IMR-90 (cell line): ENCODE measurements around the gene TLR9. TPM values are rescaled to one million over a fixed set of nuclear protein-coding genes. Genes with fewer than 3 reads are reported as not detected.

Experiments used
- ATAC-seq: fragments of 200-7000 bp; cut with Tn5 transposase; 2 replicates; pipeline ENCODE4 v1.9.1; 2020; ENCODE audit warnings: low read depth, mild to moderate bottlenecking, moderate library complexity
- BruUV-seq: library from RNA; stranded (reverse); fragments of 400-500 nt; replicated peaks from 2 replicates; lab custom pipeline; 2021; lab: Mats Ljungman, UMichigan
- CTCF ChIA-PET: fragments of 300-600 bp; formaldehyde crosslinking; extraction: SDS; loops from one replicate; lab custom pipeline; 2021; ENCODE audit warnings: antibody characterized with exemption; lab: Yijun Ruan, JAX
- POLR2A ChIA-PET: fragments of 300-600 bp; sonication (Branson Sonifier 250); formaldehyde crosslinking; loops from one replicate; lab custom pipeline; 2022; ENCODE audit warnings: antibody characterized with exemption; ENCODE audit not compliant: unreplicated experiment; lab: Charles Lee
- DNase-seq: peaks from one replicate; pipeline ENCODE4 v3.0.0; 2013
- H2AFZ ChIP-seq: replicated peaks from 2 replicates; pipeline ENCODE3; 2013; ENCODE audit warnings: low read length, mild to moderate bottlenecking; ENCODE audit not compliant: poor library complexity
- H2AK5ac ChIP-seq: 2 replicates; pipeline ENCODE4 v1.6.1; 2013; ENCODE audit warnings: low read depth, low read length, inconsistent platforms
- H2AK9ac ChIP-seq: replicated peaks from 2 replicates; pipeline ENCODE3; 2013; ENCODE audit warnings: mild to moderate bottlenecking, low read depth, low read length, moderate library complexity; ENCODE audit not compliant: poor library complexity
- H2BK120ac ChIP-seq: 2 replicates; pipeline ENCODE4 v1.6.1; 2013; ENCODE audit warnings: low read depth, low read length, inconsistent platforms
- H2BK15ac ChIP-seq: 3 replicates; pipeline ENCODE4 v1.6.1; 2013; ENCODE audit warnings: low read depth, low read length, inconsistent platforms
- H2BK20ac ChIP-seq: 2 replicates; pipeline ENCODE4 v1.6.1; 2013; ENCODE audit warnings: low read depth, mild to moderate bottlenecking, inconsistent platforms, low read length, moderate library complexity
- H2BK5ac ChIP-seq: 2 replicates; pipeline ENCODE4 v1.6.1; 2013; ENCODE audit warnings: mild to moderate bottlenecking, low read depth, low read length, inconsistent platforms; ENCODE audit not compliant: poor library complexity, severe bottlenecking
- H3K14ac ChIP-seq: replicated peaks from 2 replicates; pipeline ENCODE4 v1.6.1; 2013; ENCODE audit warnings: low read depth, low read length, inconsistent platforms
- H3K18ac ChIP-seq: 2 replicates; pipeline ENCODE4 v1.6.1; 2013; ENCODE audit warnings: low read depth, low read length, control low read depth
- H3K23ac ChIP-seq: 2 replicates; pipeline ENCODE4 v1.6.1; 2013; ENCODE audit warnings: low read depth, low read length, inconsistent platforms
- H3K27ac ChIP-seq: 2 replicates; pipeline ENCODE4 v1.5.1; 2013; ENCODE audit warnings: mild to moderate bottlenecking, control low read depth, low read length; ENCODE audit not compliant: insufficient read depth
- H3K27me3 ChIP-seq: 2 replicates; pipeline ENCODE4 v1.6.1; 2013; ENCODE audit warnings: low read length; ENCODE audit not compliant: control insufficient read depth, insufficient read depth
- H3K36me3 ChIP-seq: 2 replicates; pipeline ENCODE4 v1.6.1; 2013; ENCODE audit warnings: low read length, mixed read lengths; ENCODE audit not compliant: control insufficient read depth, insufficient read depth
- H3K4ac ChIP-seq: 2 replicates; pipeline ENCODE4 v1.6.1; 2013; ENCODE audit warnings: low read depth, low read length, inconsistent platforms
- H3K4me1 ChIP-seq: 2 replicates; pipeline ENCODE4 v1.6.1; 2013; ENCODE audit warnings: low read length, mixed read lengths; ENCODE audit not compliant: control insufficient read depth, insufficient read depth
- H3K4me2 ChIP-seq: 2 replicates; pipeline ENCODE4 v1.6.1; 2013; ENCODE audit warnings: low read depth, mild to moderate bottlenecking, control low read depth, low read length, moderate library complexity
- H3K4me3 ChIP-seq: 2 replicates; pipeline ENCODE4 v1.5.1; 2013; ENCODE audit warnings: low read depth, mild to moderate bottlenecking, control low read depth, low read length, moderate library complexity; ENCODE audit not compliant: insufficient read depth
- H3K56ac ChIP-seq: 2 replicates; pipeline ENCODE4 v1.6.1; 2013; ENCODE audit warnings: low read length, inconsistent platforms; ENCODE audit not compliant: insufficient read depth; ENCODE audit errors: extremely low read depth
- H3K79me1 ChIP-seq, 2 experiments: 2 replicates each; pipeline ENCODE4 v1.6.1; 2013; ENCODE audit warnings: low read length in 2 of 2, inconsistent platforms in 1 of 2, low read depth in 1 of 2
- H3K9ac ChIP-seq: 2 replicates; pipeline ENCODE4 v1.6.1; 2013; ENCODE audit warnings: low read depth, low read length, control low read depth
- H3K9me1 ChIP-seq: 2 replicates; pipeline ENCODE4 v1.6.1; 2013; ENCODE audit warnings: low read length, inconsistent platforms; ENCODE audit not compliant: insufficient read depth
- H3K9me3 ChIP-seq: 2 replicates; pipeline ENCODE4 v1.6.1; 2013; ENCODE audit warnings: low read length; ENCODE audit not compliant: control insufficient read depth, insufficient read depth
- H4K20me1 ChIP-seq: 2 replicates; pipeline ENCODE4 v1.6.1; 2013; ENCODE audit warnings: low read length, inconsistent platforms; ENCODE audit not compliant: insufficient read depth
- H4K5ac ChIP-seq: 2 replicates; pipeline ENCODE4 v1.6.1; 2013; ENCODE audit warnings: mild to moderate bottlenecking, low read depth, low read length, control low read depth
- H4K8ac ChIP-seq, 2 experiments: 2 replicates each; pipeline ENCODE4 v1.6.1; 2013; ENCODE audit warnings: low read depth in 2 of 2, low read length in 2 of 2, control low read depth in 1 of 2, inconsistent platforms in 1 of 2
- H4K91ac ChIP-seq: 2 replicates; pipeline ENCODE4 v1.6.1; 2013; ENCODE audit warnings: low read depth, low read length, inconsistent platforms; ENCODE audit not compliant: insufficient read depth
- BHLHE40 ChIP-seq: fragments of 150-350 bp; IDR thresholded peaks from 2 replicates; pipeline ENCODE4 v1.6.1; 2016; ENCODE audit warnings: mild to moderate bottlenecking, low read depth, low read length
- CEBPB ChIP-seq: IDR thresholded peaks from 2 replicates; pipeline ENCODE4 v1.6.1; 2012; ENCODE audit warnings: low read depth, low read length, improper control_type of control experiment
- CHD1 ChIP-seq: IDR thresholded peaks from 2 replicates; pipeline ENCODE4 v1.6.1; 2012; ENCODE audit warnings: low read depth, low read length, improper control_type of control experiment
- CTCF ChIP-seq: conservative IDR thresholded peaks from 2 replicates; pipeline ENCODE4 v1.5.1; 2012; ENCODE audit warnings: mild to moderate bottlenecking, low read depth, low read length, improper control_type of control experiment
- ELK1 ChIP-seq: fragments of 150-350 bp; IDR thresholded peaks from 2 replicates; pipeline ENCODE4 v1.6.1; 2016; ENCODE audit warnings: low read depth, mild to moderate bottlenecking, low read length, moderate library complexity, borderline replicate concordance
- FOS ChIP-seq: fragments of 150-350 bp; IDR thresholded peaks from 2 replicates; pipeline ENCODE4 v1.6.1; 2016; ENCODE audit warnings: low read depth, low read length
- MAFK ChIP-seq: IDR thresholded peaks from 2 replicates; pipeline ENCODE4 v1.6.1; 2012; ENCODE audit warnings: low read depth, low read length, improper control_type of control experiment
- MAZ ChIP-seq: IDR thresholded peaks from 2 replicates; pipeline ENCODE4 v1.6.1; 2012; ENCODE audit warnings: low read depth, mild to moderate bottlenecking, low read length, improper control_type of control experiment, moderate library complexity, borderline replicate concordance
- MXI1 ChIP-seq: IDR thresholded peaks from 2 replicates; pipeline ENCODE4 v1.6.1; 2012; ENCODE audit warnings: low read depth, mild to moderate bottlenecking, low read length, moderate library complexity, borderline replicate concordance
- NFE2L2 ChIP-seq: fragments of 150-350 bp; IDR thresholded peaks from 2 replicates; pipeline ENCODE4 v1.6.1; 2016; ENCODE audit warnings: low read depth, mild to moderate bottlenecking, low read length
- POLR2A ChIP-seq: IDR thresholded peaks from 2 replicates; pipeline ENCODE4 v1.6.1; 2012; ENCODE audit warnings: mild to moderate bottlenecking, low read depth, low read length
- RCOR1 ChIP-seq: IDR thresholded peaks from 2 replicates; pipeline ENCODE4 v1.6.1; 2012; ENCODE audit warnings: mild to moderate bottlenecking, low read length, improper control_type of control experiment; ENCODE audit not compliant: insufficient replicate concordance
- SMC3 ChIP-seq: fragments of 150-350 bp; IDR thresholded peaks from 2 replicates; pipeline ENCODE4 v1.6.1; 2016; ENCODE audit warnings: low read depth, mild to moderate bottlenecking, antibody characterized with exemption, low read length, moderate library complexity
- USF2 ChIP-seq: fragments of 150-350 bp; IDR thresholded peaks from 2 replicates; pipeline ENCODE4 v1.6.1; 2017; ENCODE audit warnings: mild to moderate bottlenecking, antibody characterized with exemption, low read length, low read depth
- WGBS, 2 experiments: methylation state at CpG; one replicate each; pipeline versions ENCODE4 v1.1.5 to v1.1.7; 2013; ENCODE audit warnings: missing lambda C conversion rate in 2 of 2; ENCODE audit not compliant: insufficient read length in 1 of 2; ENCODE audit errors: extremely low coverage in 2 of 2; 5-methylcytosine and 5-hydroxymethylcytosine counted together
- dilution Hi-C: fragments of 300-500 bp; cut with HindIII; formaldehyde crosslinking; loops from one replicate; pipeline ENCODE4 v1.14.3; 2018; ENCODE audit warnings: low sequenced_read_pairs; ENCODE audit not compliant: unreplicated experiment
- in situ Hi-C: fragments of 300-500 bp; cut with MboI; formaldehyde crosslinking; loops from 3 replicates; pipeline ENCODE4 v1.14.3; 2019; ENCODE audit warnings: low sequenced_read_pairs, inconsistent platforms, mixed read lengths
- intact Hi-C: fragments of 100-400 bp; cut with micrococcal nuclease; formaldehyde crosslinking; loops from 2 replicates; pipeline ENCODE4 v1.10.0; 2022
- polyA plus RNA-seq, 3 experiments: library from polyadenylated mRNA; depleted of rRNA; stranded (reverse); fragments of >200 nt; gene quantifications; 2 replicates each; pipeline ENCODE4 v1.2.3, GENCODE V29; 2012; ENCODE audit warnings: low replicate concordance in 1 of 3
- total RNA-seq: library from RNA; depleted of rRNA; stranded (reverse); fragments of >200 nt; gene quantifications from 2 replicates; pipeline ENCODE4 v1.2.3, GENCODE V29; 2012

Gene TLR9
- total and polyA plus RNA-seq, 2 of the 4 experiments (the other 2 are of a cell fraction) = not detected

GRCh38 chr3:52223449-52224408 lies 1.7 kb downstream of the TLR9 start:
- no peak for DNase-seq
- Histone ChIP-seq H3K27me3 (no peaks in the 10 kb centered on the region), H4K20me1 (0 out of 2 replicates have a peak, but pooled peaks cover 4% of the 10 kb centered on the region), H3K4ac (no peak overlapping the region), H3K23ac (no peak overlapping the region), H3K18ac (no peak overlapping the region), H3K27ac (no peak overlapping the region), H3K79me1 (no peaks in the 10 kb centered on the region), H2BK15ac (no peak overlapping the region), H3K4me2 (no peak overlapping the region), H4K91ac (no peak overlapping the region), H3K4me1 (no peaks in the 10 kb centered on the region), H4K5ac (no peak overlapping the region), H2AK5ac (no peak overlapping the region), H3K9me1 (no peaks in the 10 kb centered on the region), H3K14ac (no peak overlapping the region), H3K9me3 (no peaks in the 10 kb centered on the region), H2AFZ (no peak overlapping the region), H4K8ac (no peak overlapping the region), H3K4me3 (no peak overlapping the region), H2BK120ac (no peak overlapping the region), H3K36me3 (peaks cover 7% of the 10 kb centered on the region; the same call in 1 of the 2 replicates), H2BK5ac (no peak overlapping the region), H3K9ac (no peak overlapping the region), H2BK20ac (no peak overlapping the region), H2AK9ac (no peak overlapping the region), H3K56ac (no peak overlapping the region)
- intact Hi-C loops (loop anchor here (5.0 kb wide), 1 partner anchor 224 kb away; the partner anchor contains the start of gene SEMA3G), in situ Hi-C loops (no loop called here), dilution Hi-C loops (no loop called here)
- WGBS, 2 experiments = 85% methylated on average over 9 of the region's 32 CpGs; no CpG with 5 or more reads in 1 of the 2 experiments
- ChIA-PET CTCF (interaction anchor here (1.2 kb wide), 1 partner anchor 17 kb away, joined by 3 read pairs; no protein-coding TSS in a partner anchor), POLR2A (no interaction called here)
- ATAC-seq = no peak
- TF ChIP-seq CHD1 (no peak), NFE2L2 (no peak), SMC3 (no peak), CTCF (no peak), ELK1 (no peak), USF2 (no peak), FOS (no peak), MAZ (no peak), MAFK (no peak), MXI1 (no peak), CEBPB (no peak), BHLHE40 (no peak), POLR2A (no peak), RCOR1 (no peak)
- BruUV-seq = no TSS peak
